Fibroblast of skin of right quadriceps (primary cell): ENCODE data around the gene C2CD4C.
"Not testable (repeated sequence)": the region's sequence is repeated elsewhere in the genome, so short reads cannot be mapped to it uniquely, and the experiment has no call there.

Experiments used
- DNase-seq: peaks from one replicate; pipeline ENCODE4 v3.0.0-alpha.2; 2013

Gene C2CD4C

GRCh38 chr19:437041-437440 lies 28.1 kb upstream of the C2CD4C start:
- DNase-seq, result no peak

- DNase-seq, result no peak
These were observed 27.5 kb upstream of the C2CD4C start for GRCh38 chr19:436413-436950.

GRCh38 chr19:435707-436412 lies 26.9 kb upstream of the C2CD4C start:
- no peak for DNase-seq

GRCh38 chr19:435056-435706 lies 26.2 kb upstream of the C2CD4C start:
- DNase-seq, result no peak

GRCh38 chr19:434152-434960 lies 25.4 kb upstream of the C2CD4C start:
- DNase-seq, result no peak

- no peak for DNase-seq
These were observed 21.8 kb upstream of the C2CD4C start for GRCh38 chr19:430701-431100.

- no peak for DNase-seq
These were observed 19.2 kb upstream of the C2CD4C start for GRCh38 chr19:428149-428548.

- DNase-seq, result not testable (repeated sequence)
These were observed 18.7 kb upstream of the C2CD4C start for GRCh38 chr19:427675-428074.

GRCh38 chr19:426725-427445 lies 17.9 kb upstream of the C2CD4C start:
- DNase-seq, result no peak

- no peak for DNase-seq
These were observed 16.1 kb upstream of the C2CD4C start for GRCh38 chr19:425056-425455.

GRCh38 chr19:424546-424945 lies 15.6 kb upstream of the C2CD4C start:
- no peak for DNase-seq

GRCh38 chr19:423691-424466 lies 14.9 kb upstream of the C2CD4C start:
- no peak for DNase-seq

GRCh38 chr19:422917-423226 lies 13.9 kb upstream of the C2CD4C start:
- DNase-seq, result not testable (repeated sequence)

GRCh38 chr19:422213-422916 lies 13.4 kb upstream of the C2CD4C start:
- no peak for DNase-seq

- DNase-seq, result no peak
These were observed 11.0 kb upstream of the C2CD4C start for GRCh38 chr19:419721-420515.

- DNase-seq, result no peak
These were observed 10.1 kb upstream of the C2CD4C start for GRCh38 chr19:418761-419671.

GRCh38 chr19:416416-416815 lies 7.5 kb upstream of the C2CD4C start:
- no peak for DNase-seq

GRCh38 chr19:415292-415691 lies 6.3 kb upstream of the C2CD4C start:
- DNase-seq, result no peak

- DNase-seq, result no peak
These were observed 4.9 kb upstream of the C2CD4C start for GRCh38 chr19:413756-414420.
